ENCODE results near the gene SOX2. TPM values are rescaled to one million over a fixed set of nuclear protein-coding genes. Genes with fewer than 3 reads are reported as not detected.

SOX2 gene
- total and polyA plus RNA-seq, 2 of the 13 experiments (the other 11 are each of a cell fraction or from before 2014, with no cell fraction given): not detected

DNA sequence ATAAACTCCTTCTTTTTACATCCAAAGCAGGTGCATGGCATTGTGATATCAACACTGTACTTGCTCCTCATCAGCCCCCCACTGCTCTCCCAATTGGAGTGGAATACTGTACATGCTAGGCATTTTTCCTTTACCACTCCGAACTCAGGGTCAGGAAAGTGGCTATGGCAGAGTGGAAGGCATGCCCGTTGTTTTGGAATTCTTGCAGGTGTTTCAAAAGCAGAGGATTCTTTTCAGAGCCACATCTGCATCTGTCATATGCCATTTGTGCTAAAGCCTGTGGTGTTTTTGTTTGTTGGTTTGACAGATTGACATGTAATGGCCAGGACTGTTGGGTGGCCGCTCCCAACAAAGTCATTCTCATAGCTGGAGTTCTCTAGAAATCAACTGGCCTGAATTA is 41.7 kb downstream of the SOX2 start:
- H2AFZ ChIP-seq (ENCODE audit: low read length): no peak overlapping the region
- no peak overlapping the region for H3K4me2 ChIP-seq (ENCODE audit: low read depth, low read length)
- no peak overlapping the region for H3K9ac ChIP-seq (ENCODE audit: insufficient read depth, low read depth, low read length)
- 0% methylated on average over 3 of the region's 3 CpGs for WGBS (ENCODE audit: low lambda C conversion rate)
- ChIA-PET POLR2A (no interaction called here), CTCF (ENCODE audit: low intra/inter-chr PET ratio, low total read pairs) (no interaction called here)
- no peaks in the 10 kb centered on the region for H3K4me1 ChIP-seq (ENCODE audit: insufficient read depth, low read length)
- intact Hi-C loops (cut with micrococcal nuclease; ENCODE audit: unreplicated experiment): no loop called here
- no peaks in the 10 kb centered on the region for H3K27me3 ChIP-seq (ENCODE audit: control insufficient read depth in 1 of 2, insufficient read depth in 2 of 2, low read length in 2 of 2)
- DNase-seq (ENCODE audit: low spot score): no peak
- in situ Hi-C loops (cut with HindIII; ENCODE audit: extremely low pct_ligation_motif_present, low pct_unique_long_range_greater_than_20kb): no loop called here
- no TSS peak for BruUV-seq (replicated peaks)
- no peaks in the 10 kb centered on the region for H4K20me1 ChIP-seq (ENCODE audit: insufficient read depth, low read length)
- H3K4me3 ChIP-seq (replicated peaks in 1 of 3; ENCODE audit: insufficient read depth in 1 of 3, low read depth in 2 of 3, low read length in 3 of 3): no peak overlapping the region
- H3K36me3 ChIP-seq (replicated peaks in 1 of 2; ENCODE audit: control insufficient read depth in 1 of 2, insufficient read depth in 2 of 2, low read length in 2 of 2): no peaks in the 10 kb centered on the region
- no peak overlapping the region for H3K27ac ChIP-seq (ENCODE audit: extremely low read length, insufficient read depth, low read length)
- FAIRE-seq: no peak
- TF ChIP-seq CCDC6 (CRISPR knock-in tag; IDR thresholded peaks at IDR 0.05): no peak
- no peak for TF ChIP-seq ATAD3A (CRISPR knock-in tag; IDR thresholded peaks at IDR 0.05)
- TF ChIP-seq, protein P1, sequence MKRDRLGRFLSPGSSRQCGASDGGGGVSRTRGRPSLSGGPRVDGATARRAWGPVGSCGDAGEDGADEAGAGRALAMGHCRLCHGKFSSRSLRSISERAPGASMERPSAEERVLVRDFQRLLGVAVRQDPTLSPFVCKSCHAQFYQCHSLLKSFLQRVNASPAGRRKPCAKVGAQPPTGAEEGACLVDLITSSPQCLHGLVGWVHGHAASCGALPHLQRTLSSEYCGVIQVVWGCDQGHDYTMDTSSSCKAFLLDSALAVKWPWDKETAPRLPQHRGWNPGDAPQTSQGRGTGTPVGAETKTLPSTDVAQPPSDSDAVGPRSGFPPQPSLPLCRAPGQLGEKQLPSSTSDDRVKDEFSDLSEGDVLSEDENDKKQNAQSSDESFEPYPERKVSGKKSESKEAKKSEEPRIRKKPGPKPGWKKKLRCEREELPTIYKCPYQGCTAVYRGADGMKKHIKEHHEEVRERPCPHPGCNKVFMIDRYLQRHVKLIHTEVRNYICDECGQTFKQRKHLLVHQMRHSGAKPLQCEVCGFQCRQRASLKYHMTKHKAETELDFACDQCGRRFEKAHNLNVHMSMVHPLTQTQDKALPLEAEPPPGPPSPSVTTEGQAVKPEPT (CRISPR knock-in tag; IDR thresholded peaks at IDR 0.05; ENCODE audit: low read depth): no peak
- TF ChIP-seq PHF5A (CRISPR knock-in tag; IDR thresholded peaks at IDR 0.05; ENCODE audit: low read depth, unreplicated experiment): no peak
- TF ChIP-seq ZNF256 (CRISPR knock-in tag; conservative IDR thresholded peaks at IDR 0.05): no peak
- TF ChIP-seq, protein P2, sequence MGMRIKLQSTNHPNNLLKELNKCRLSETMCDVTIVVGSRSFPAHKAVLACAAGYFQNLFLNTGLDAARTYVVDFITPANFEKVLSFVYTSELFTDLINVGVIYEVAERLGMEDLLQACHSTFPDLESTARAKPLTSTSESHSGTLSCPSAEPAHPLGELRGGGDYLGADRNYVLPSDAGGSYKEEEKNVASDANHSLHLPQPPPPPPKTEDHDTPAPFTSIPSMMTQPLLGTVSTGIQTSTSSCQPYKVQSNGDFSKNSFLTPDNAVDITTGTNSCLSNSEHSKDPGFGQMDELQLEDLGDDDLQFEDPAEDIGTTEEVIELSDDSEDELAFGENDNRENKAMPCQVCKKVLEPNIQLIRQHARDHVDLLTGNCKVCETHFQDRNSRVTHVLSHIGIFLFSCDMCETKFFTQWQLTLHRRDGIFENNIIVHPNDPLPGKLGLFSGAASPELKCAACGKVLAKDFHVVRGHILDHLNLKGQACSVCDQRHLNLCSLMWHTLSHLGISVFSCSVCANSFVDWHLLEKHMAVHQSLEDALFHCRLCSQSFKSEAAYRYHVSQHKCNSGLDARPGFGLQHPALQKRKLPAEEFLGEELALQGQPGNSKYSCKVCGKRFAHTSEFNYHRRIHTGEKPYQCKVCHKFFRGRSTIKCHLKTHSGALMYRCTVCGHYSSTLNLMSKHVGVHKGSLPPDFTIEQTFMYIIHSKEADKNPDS (CRISPR knock-in tag; IDR thresholded peaks at IDR 0.05): no peak
- no peak for TF ChIP-seq FLYWCH1 (CRISPR knock-in tag; IDR thresholded peaks at IDR 0.05)
- TF ChIP-seq YEATS2 (CRISPR knock-in tag; IDR thresholded peaks at IDR 0.05; ENCODE audit: borderline replicate concordance): no peak
- TF ChIP-seq, protein P3, sequence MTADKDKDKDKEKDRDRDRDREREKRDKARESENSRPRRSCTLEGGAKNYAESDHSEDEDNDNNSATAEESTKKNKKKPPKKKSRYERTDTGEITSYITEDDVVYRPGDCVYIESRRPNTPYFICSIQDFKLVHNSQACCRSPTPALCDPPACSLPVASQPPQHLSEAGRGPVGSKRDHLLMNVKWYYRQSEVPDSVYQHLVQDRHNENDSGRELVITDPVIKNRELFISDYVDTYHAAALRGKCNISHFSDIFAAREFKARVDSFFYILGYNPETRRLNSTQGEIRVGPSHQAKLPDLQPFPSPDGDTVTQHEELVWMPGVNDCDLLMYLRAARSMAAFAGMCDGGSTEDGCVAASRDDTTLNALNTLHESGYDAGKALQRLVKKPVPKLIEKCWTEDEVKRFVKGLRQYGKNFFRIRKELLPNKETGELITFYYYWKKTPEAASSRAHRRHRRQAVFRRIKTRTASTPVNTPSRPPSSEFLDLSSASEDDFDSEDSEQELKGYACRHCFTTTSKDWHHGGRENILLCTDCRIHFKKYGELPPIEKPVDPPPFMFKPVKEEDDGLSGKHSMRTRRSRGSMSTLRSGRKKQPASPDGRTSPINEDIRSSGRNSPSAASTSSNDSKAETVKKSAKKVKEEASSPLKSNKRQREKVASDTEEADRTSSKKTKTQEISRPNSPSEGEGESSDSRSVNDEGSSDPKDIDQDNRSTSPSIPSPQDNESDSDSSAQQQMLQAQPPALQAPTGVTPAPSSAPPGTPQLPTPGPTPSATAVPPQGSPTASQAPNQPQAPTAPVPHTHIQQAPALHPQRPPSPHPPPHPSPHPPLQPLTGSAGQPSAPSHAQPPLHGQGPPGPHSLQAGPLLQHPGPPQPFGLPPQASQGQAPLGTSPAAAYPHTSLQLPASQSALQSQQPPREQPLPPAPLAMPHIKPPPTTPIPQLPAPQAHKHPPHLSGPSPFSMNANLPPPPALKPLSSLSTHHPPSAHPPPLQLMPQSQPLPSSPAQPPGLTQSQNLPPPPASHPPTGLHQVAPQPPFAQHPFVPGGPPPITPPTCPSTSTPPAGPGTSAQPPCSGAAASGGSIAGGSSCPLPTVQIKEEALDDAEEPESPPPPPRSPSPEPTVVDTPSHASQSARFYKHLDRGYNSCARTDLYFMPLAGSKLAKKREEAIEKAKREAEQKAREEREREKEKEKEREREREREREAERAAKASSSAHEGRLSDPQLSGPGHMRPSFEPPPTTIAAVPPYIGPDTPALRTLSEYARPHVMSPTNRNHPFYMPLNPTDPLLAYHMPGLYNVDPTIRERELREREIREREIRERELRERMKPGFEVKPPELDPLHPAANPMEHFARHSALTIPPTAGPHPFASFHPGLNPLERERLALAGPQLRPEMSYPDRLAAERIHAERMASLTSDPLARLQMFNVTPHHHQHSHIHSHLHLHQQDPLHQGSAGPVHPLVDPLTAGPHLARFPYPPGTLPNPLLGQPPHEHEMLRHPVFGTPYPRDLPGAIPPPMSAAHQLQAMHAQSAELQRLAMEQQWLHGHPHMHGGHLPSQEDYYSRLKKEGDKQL (CRISPR knock-in tag; IDR thresholded peaks at IDR 0.05; ENCODE audit: low read depth): no peak
- H3K9me3 ChIP-seq (ENCODE audit: low read length): no peaks in the 10 kb centered on the region
- H3K79me2 ChIP-seq (ENCODE audit: insufficient read depth, low read length): no peaks in the 10 kb centered on the region
- ATAC-seq: no peak
